HepG2 (cell line): ENCODE results near the gene SEC61G. TPM values are rescaled to one million over a fixed set of nuclear protein-coding genes. Genes with fewer than 3 reads are reported as not detected.

Experiments
- CHD2 ChIP-seq: IDR thresholded peaks from 2 replicates; pipeline ENCODE4 v1.6.1; 2011; ENCODE audit warnings: low read depth, low read length, improper control_type of control experiment
- CREB1 ChIP-seq, 2 experiments: fragments of 450-650 bp in 1 of 2; IDR thresholded peaks; 2 replicates each; pipeline ENCODE4 v1.6.1; 2016 to 2017; ENCODE audit warnings: control low read depth in 1 of 2, mild to moderate bottlenecking in 1 of 2, missing compliant biosample characterization in 1 of 2, missing genetic modification characterization in 1 of 2
- EED ChIP-seq: sonication (generic); formaldehyde crosslinking; IDR thresholded peaks from 2 replicates; pipeline ENCODE4 v1.5.0; 2020; ENCODE audit warnings: mild to moderate bottlenecking, missing genetic modification reagents
- GPN1 ChIP-seq: sonication (generic); formaldehyde crosslinking; IDR thresholded peaks from 2 replicates; pipeline ENCODE4 v1.5.1; 2020; ENCODE audit warnings: missing genetic modification reagents, borderline replicate concordance
- GTF2F1 ChIP-seq: fragments of 150-350 bp; IDR thresholded peaks from 2 replicates; pipeline ENCODE4 v1.6.1; 2014; ENCODE audit warnings: low read length
- MAFG ChIP-seq: sonication (generic); formaldehyde crosslinking; IDR thresholded peaks from 2 replicates; pipeline ENCODE4 v1.5.1; 2020; ENCODE audit warnings: mild to moderate bottlenecking, missing genetic modification reagents
- MYC ChIP-seq: sonication (generic); formaldehyde crosslinking; IDR thresholded peaks from 2 replicates; pipeline ENCODE4 v1.9.0; 2021; ENCODE audit warnings: missing genetic modification reagents, borderline replicate concordance
- RBM39 ChIP-seq: fragments of 200-400 bp; formaldehyde crosslinking; IDR thresholded peaks from one replicate; pipeline ENCODE4 v1.6.1; 2018; ENCODE audit warnings: antibody characterized with exemption, mild to moderate bottlenecking, low read depth, low read length; ENCODE audit not compliant: poor library complexity, severe bottlenecking
- RFXANK ChIP-seq: IDR thresholded peaks from 2 replicates; pipeline ENCODE4 v1.6.1; 2016
- SMAD9 ChIP-seq: sonication (generic); formaldehyde crosslinking; IDR thresholded peaks from 2 replicates; pipeline ENCODE4 v1.5.1; 2020; ENCODE audit warnings: mild to moderate bottlenecking, missing genetic modification reagents
- SSRP1 ChIP-seq: IDR thresholded peaks from 2 replicates; pipeline ENCODE4 v1.6.1; 2016; ENCODE audit warnings: control low read depth
- STAG1 ChIP-seq: sonication (generic); formaldehyde crosslinking; IDR thresholded peaks from 2 replicates; pipeline ENCODE4 v1.4.0; 2020; ENCODE audit warnings: missing genetic modification reagents
- TCF7L2 ChIP-seq: IDR thresholded peaks from 2 replicates; pipeline ENCODE4 v1.6.1; 2011; ENCODE audit warnings: mild to moderate bottlenecking, low read depth, low read length, moderate library complexity
- ZNF614 ChIP-seq: IDR thresholded peaks from 2 replicates; pipeline ENCODE4 v1.6.1; 2018; ENCODE audit warnings: missing biosample characterization, missing genetic modification reagents, inconsistent platforms, borderline replicate concordance
- ZNF776 ChIP-seq: sonication (generic); formaldehyde crosslinking; IDR thresholded peaks from 2 replicates; pipeline ENCODE4 v1.4.0; 2020; ENCODE audit warnings: mild to moderate bottlenecking, missing genetic modification reagents
- ZSCAN12 ChIP-seq: sonication (generic); formaldehyde crosslinking; IDR thresholded peaks from 2 replicates; pipeline ENCODE4 v1.9.0; 2021; ENCODE audit warnings: mild to moderate bottlenecking, missing genetic modification reagents
- polyA plus RNA-seq, 8 experiments: library from polyadenylated mRNA; depleted of rRNA in 3 of 8; stranded (reverse) in 7 of 8; unstranded in 1 of 8; fragments of >200 nt; fragmentation: Illumina TruSeq in 4 of 8; extraction: Trizol in 4 of 8; gene quantifications; 2 replicates each; pipeline versions ENCODE4 v1.2.1 to v1.2.3, GENCODE V29; 2011 to 2016; ENCODE audit warnings: low read depth in 4 of 8, missing spikeins in 1 of 8, mixed read lengths in 1 of 8; ENCODE audit not compliant: insufficient read depth in 1 of 8
- total RNA-seq, 5 experiments: library from RNA; depleted of rRNA; stranded (reverse); fragments of >200 nt; fragmentation: Illumina TruSeq; extraction: Trizol; gene quantifications; 2 replicates each; pipeline ENCODE4 v1.2.3, GENCODE V29; 2016; ENCODE audit warnings: low read depth in 1 of 5
- TF ChIP-seq, protein P1 (sequence below): sonication (generic); formaldehyde crosslinking; IDR thresholded peaks from 2 replicates; pipeline ENCODE4 v1.5.0; 2020; ENCODE audit warnings: missing genetic modification reagents
- TF ChIP-seq, protein P2 (sequence below): sonication (generic); formaldehyde crosslinking; IDR thresholded peaks from 2 replicates; pipeline ENCODE4 v1.8.0; 2022; ENCODE audit warnings: missing genetic modification reagents, mild to moderate bottlenecking, borderline replicate concordance
- TF ChIP-seq, protein P3 (sequence below): IDR thresholded peaks from 2 replicates; pipeline ENCODE4 v1.6.1; 2016
- TF ChIP-seq, protein P4 (sequence below): sonication (generic); formaldehyde crosslinking; IDR thresholded peaks from 2 replicates; pipeline ENCODE4 v1.8.1; 2023; ENCODE audit warnings: mild to moderate bottlenecking, missing genetic modification reagents
- TF ChIP-seq, protein P5 (sequence below): sonication (generic); formaldehyde crosslinking; IDR thresholded peaks from 2 replicates; pipeline ENCODE4 v1.5.0; 2020; ENCODE audit warnings: missing genetic modification reagents

The SEC61G gene
- total and polyA plus RNA-seq, 2 of the 13 experiments (the other 11 are each of a cell fraction or from before 2014, with no cell fraction given), result 126 to 328 TPM

DNA sequence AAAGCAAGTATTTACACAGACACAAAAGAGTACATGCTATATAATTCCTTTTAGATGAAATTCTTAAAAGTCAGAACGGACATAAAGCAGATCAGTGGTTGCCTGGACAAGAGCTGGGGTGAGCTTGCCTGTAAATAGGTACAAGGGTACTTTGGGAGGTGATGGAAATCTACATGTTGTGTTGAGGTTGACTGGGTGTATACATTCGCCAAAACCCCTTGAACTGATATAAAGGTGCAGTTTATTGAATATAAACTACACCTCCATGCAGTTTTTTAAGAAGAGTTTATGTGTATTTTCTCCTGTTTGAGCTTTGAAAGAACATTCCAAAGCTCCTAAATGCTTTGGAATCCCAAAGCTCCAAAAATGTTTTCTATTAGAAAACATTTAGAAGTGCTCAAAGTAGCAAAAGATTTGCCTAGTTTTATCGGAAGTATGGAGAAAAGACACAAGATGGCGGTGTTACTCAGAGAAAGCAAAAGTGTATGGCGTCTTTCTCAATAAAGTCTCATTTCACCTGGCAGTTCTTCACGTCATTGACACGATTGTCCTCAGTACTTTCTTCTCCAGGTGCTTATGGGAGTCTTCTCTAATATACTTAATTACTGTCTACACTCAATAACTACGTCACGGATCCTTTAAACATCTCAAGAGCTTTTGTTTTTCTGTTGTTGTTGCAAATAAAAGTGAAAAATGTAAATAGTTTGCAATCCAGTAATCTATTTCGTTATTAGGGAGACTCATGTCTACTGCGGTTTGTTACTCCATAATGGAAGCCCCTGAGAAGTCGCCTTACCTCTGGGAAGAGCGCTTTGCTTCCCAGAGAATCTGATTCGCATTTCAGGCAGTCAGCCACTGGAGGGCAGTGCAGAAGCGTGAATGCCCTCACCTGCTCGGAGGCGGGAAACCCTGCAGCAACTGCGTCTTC lies 14.7 kb upstream of the SEC61G start (continued):
- TF ChIP-seq, protein P1, sequence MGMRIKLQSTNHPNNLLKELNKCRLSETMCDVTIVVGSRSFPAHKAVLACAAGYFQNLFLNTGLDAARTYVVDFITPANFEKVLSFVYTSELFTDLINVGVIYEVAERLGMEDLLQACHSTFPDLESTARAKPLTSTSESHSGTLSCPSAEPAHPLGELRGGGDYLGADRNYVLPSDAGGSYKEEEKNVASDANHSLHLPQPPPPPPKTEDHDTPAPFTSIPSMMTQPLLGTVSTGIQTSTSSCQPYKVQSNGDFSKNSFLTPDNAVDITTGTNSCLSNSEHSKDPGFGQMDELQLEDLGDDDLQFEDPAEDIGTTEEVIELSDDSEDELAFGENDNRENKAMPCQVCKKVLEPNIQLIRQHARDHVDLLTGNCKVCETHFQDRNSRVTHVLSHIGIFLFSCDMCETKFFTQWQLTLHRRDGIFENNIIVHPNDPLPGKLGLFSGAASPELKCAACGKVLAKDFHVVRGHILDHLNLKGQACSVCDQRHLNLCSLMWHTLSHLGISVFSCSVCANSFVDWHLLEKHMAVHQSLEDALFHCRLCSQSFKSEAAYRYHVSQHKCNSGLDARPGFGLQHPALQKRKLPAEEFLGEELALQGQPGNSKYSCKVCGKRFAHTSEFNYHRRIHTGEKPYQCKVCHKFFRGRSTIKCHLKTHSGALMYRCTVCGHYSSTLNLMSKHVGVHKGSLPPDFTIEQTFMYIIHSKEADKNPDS (CRISPR knock-in tag), result no peak
- TF ChIP-seq SMAD9 (no peak), CHD2 (no peak), GTF2F1 (no peak), ZSCAN12 (no peak), SSRP1 (CRISPR knock-in tag) (0 out of 2 replicates have a peak, but pooled peaks have one; percentile 47), ZNF776 (CRISPR knock-in tag) (no peak), EED (CRISPR knock-in tag) (peak; percentile 27; the same call in 1 of the 2 replicates), GPN1 (CRISPR knock-in tag) (no peak), CREB1 (IDR thresholded peaks at IDR 0.05) (peak; percentile 64), CREB1 (CRISPR knock-in tag; IDR thresholded peaks at IDR 0.05) (no peak), MYC (no peak), ZNF614 (CRISPR knock-in tag) (peak; percentile 62; the same call in 1 of the 2 replicates), TCF7L2 (no peak), MAFG (no peak), STAG1 (peak; percentile 96), RBM39 (no peak), RFXANK (CRISPR knock-in tag) (no peak)
- TF ChIP-seq, protein P2, sequence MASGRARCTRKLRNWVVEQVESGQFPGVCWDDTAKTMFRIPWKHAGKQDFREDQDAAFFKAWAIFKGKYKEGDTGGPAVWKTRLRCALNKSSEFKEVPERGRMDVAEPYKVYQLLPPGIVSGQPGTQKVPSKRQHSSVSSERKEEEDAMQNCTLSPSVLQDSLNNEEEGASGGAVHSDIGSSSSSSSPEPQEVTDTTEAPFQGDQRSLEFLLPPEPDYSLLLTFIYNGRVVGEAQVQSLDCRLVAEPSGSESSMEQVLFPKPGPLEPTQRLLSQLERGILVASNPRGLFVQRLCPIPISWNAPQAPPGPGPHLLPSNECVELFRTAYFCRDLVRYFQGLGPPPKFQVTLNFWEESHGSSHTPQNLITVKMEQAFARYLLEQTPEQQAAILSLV (CRISPR knock-in tag), result no peak
- TF ChIP-seq, protein P3, sequence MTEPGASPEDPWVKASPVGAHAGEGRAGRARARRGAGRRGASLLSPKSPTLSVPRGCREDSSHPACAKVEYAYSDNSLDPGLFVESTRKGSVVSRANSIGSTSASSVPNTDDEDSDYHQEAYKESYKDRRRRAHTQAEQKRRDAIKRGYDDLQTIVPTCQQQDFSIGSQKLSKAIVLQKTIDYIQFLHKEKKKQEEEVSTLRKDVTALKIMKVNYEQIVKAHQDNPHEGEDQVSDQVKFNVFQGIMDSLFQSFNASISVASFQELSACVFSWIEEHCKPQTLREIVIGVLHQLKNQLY (CRISPR knock-in tag), result no peak
- TF ChIP-seq, protein P4, sequence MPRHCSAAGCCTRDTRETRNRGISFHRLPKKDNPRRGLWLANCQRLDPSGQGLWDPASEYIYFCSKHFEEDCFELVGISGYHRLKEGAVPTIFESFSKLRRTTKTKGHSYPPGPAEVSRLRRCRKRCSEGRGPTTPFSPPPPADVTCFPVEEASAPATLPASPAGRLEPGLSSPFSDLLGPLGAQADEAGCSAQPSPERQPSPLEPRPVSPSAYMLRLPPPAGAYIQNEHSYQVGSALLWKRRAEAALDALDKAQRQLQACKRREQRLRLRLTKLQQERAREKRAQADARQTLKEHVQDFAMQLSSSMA (CRISPR knock-in tag), result no peak
- TF ChIP-seq, protein P5, sequence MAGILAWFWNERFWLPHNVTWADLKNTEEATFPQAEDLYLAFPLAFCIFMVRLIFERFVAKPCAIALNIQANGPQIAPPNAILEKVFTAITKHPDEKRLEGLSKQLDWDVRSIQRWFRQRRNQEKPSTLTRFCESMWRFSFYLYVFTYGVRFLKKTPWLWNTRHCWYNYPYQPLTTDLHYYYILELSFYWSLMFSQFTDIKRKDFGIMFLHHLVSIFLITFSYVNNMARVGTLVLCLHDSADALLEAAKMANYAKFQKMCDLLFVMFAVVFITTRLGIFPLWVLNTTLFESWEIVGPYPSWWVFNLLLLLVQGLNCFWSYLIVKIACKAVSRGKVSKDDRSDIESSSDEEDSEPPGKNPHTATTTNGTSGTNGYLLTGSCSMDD (CRISPR knock-in tag), result no peak
